Dendritic cell treated with granulocyte-macrophage colony-stimulating factor and Interleukin-4, amounts not matched to agents 40 ng/mL and 50 ng/mL, for 4 days (primary cell): ENCODE results near the gene SCN9A.

Experiments
- H3K27ac Mint-ChIP-seq: one replicate; pipeline ENCODE4 v1.8.0; 2022; ENCODE audit warnings: mild to moderate bottlenecking, mixed read lengths
- H3K27me3 Mint-ChIP-seq: one replicate; pipeline ENCODE4 v1.8.0; 2022; ENCODE audit warnings: mild to moderate bottlenecking, mixed read lengths
- H3K36me3 Mint-ChIP-seq: one replicate; pipeline ENCODE4 v1.8.0; 2022; ENCODE audit warnings: low read depth, mixed read lengths
- H3K4me1 Mint-ChIP-seq: one replicate; pipeline ENCODE4 v1.8.0; 2022; ENCODE audit warnings: low read depth, mixed read lengths
- H3K4me3 Mint-ChIP-seq: one replicate; pipeline ENCODE4 v1.8.0; 2022; ENCODE audit warnings: mild to moderate bottlenecking, moderate library complexity, mixed read lengths
- H3K9me3 Mint-ChIP-seq: one replicate; pipeline ENCODE4 v1.8.0; 2022; ENCODE audit warnings: mixed read lengths
- intact Hi-C: fragments of 100-400 bp; cut with micrococcal nuclease; formaldehyde crosslinking; loops from one replicate; pipeline ENCODE4 v1.15.0; 2022

Gene SCN9A

GRCh38 chr2:166393008-166393407, 17.3 kb upstream of the SCN9A start:
- Mint-ChIP-seq H3K27me3 (no peaks in the 10 kb centered on the region), H3K4me3 (no peak overlapping the region), H3K9me3 (no peaks in the 10 kb centered on the region), H3K4me1 (peaks cover 7% of the 10 kb centered on the region), H3K36me3 (no peaks in the 10 kb centered on the region), H3K27ac (no peak overlapping the region)
- intact Hi-C loops = no loop called here

- intact Hi-C loops = no loop called here
- Mint-ChIP-seq H3K4me3 (no peak overlapping the region), H3K9me3 (no peaks in the 10 kb centered on the region), H3K27me3 (no peaks in the 10 kb centered on the region), H3K36me3 (no peaks in the 10 kb centered on the region), H3K4me1 (peaks cover 20% of the 10 kb centered on the region), H3K27ac (peak overlapping the region; percentile 45)
These were observed 12.8 kb upstream of the SCN9A start for GRCh38 chr2:166388481-166389070.

GRCh38 chr2:166385313-166385712, 9.6 kb upstream of the SCN9A start:
- H3K27me3 Mint-ChIP-seq = peaks cover 3% of the 10 kb centered on the region
- H3K4me3 Mint-ChIP-seq = no peak overlapping the region
- intact Hi-C loops = no loop called here
- H3K36me3 Mint-ChIP-seq = no peaks in the 10 kb centered on the region
- H3K27ac Mint-ChIP-seq = no peak overlapping the region
- no peaks in the 10 kb centered on the region for H3K9me3 Mint-ChIP-seq
- H3K4me1 Mint-ChIP-seq = peaks cover 20% of the 10 kb centered on the region

GRCh38 chr2:166384774-166385173, 9.0 kb upstream of the SCN9A start:
- H3K27me3 Mint-ChIP-seq = peaks cover 7% of the 10 kb centered on the region
- no peaks in the 10 kb centered on the region for H3K9me3 Mint-ChIP-seq
- intact Hi-C loops = loop anchor here (1.0 kb wide), 1 partner anchor 23 kb away; no protein-coding TSS in a partner anchor
- H3K4me1 Mint-ChIP-seq = peaks cover 20% of the 10 kb centered on the region
- no peak overlapping the region for H3K4me3 Mint-ChIP-seq
- H3K27ac Mint-ChIP-seq = no peak overlapping the region
- no peaks in the 10 kb centered on the region for H3K36me3 Mint-ChIP-seq

- no peak overlapping the region for H3K27ac Mint-ChIP-seq
These were observed 6.7 kb upstream of the SCN9A start for GRCh38 chr2:166382448-166382847.

GRCh38 chr2:166380615-166381014, 4.9 kb upstream of the SCN9A start:
- intact Hi-C loops = no loop called here
- peaks cover 20% of the 10 kb centered on the region for H3K27me3 Mint-ChIP-seq
- peaks cover 6% of the 10 kb centered on the region for H3K36me3 Mint-ChIP-seq
- H3K27ac Mint-ChIP-seq = no peak overlapping the region
- H3K4me3 Mint-ChIP-seq = no peak overlapping the region
- no peaks in the 10 kb centered on the region for H3K9me3 Mint-ChIP-seq
- peaks cover 6% of the 10 kb centered on the region for H3K4me1 Mint-ChIP-seq

More at GRCh38 chr2:166382448-166382847, 6.7 kb upstream of the SCN9A start:
- H3K4me1 Mint-ChIP-seq = peaks cover 7% of the 10 kb centered on the region
- H3K4me3 Mint-ChIP-seq = no peak overlapping the region
- no peaks in the 10 kb centered on the region for H3K36me3 Mint-ChIP-seq
- H3K27me3 Mint-ChIP-seq = peaks cover 12% of the 10 kb centered on the region
- intact Hi-C loops = no loop called here
- H3K9me3 Mint-ChIP-seq = no peaks in the 10 kb centered on the region

GRCh38 chr2:166376873-166377272, 1.1 kb upstream of the SCN9A start:
- H3K4me1 Mint-ChIP-seq = peaks cover 24% of the 10 kb centered on the region
- H3K27me3 Mint-ChIP-seq = peaks cover 23% of the 10 kb centered on the region
- H3K36me3 Mint-ChIP-seq = peaks cover 17% of the 10 kb centered on the region
- intact Hi-C loops = no loop called here
- no peak overlapping the region for H3K4me3 Mint-ChIP-seq
- H3K9me3 Mint-ChIP-seq = no peaks in the 10 kb centered on the region
- H3K27ac Mint-ChIP-seq = peak overlapping the region; percentile 77

GRCh38 chr2:166376488-166376828, 714 bp upstream of the SCN9A start:
- Mint-ChIP-seq H3K4me3 (peak overlapping the region; percentile 82), H3K36me3 (peaks cover 17% of the 10 kb centered on the region), H3K27me3 (peaks cover 23% of the 10 kb centered on the region), H3K4me1 (peaks cover 24% of the 10 kb centered on the region), H3K9me3 (no peaks in the 10 kb centered on the region), H3K27ac (peak overlapping the region; percentile 77)
- intact Hi-C loops = no loop called here

GRCh38 chr2:166375195-166375735, 479 bp downstream of the SCN9A start:
- intact Hi-C loops = no loop called here
- peaks cover 17% of the 10 kb centered on the region for H3K36me3 Mint-ChIP-seq
- H3K27ac Mint-ChIP-seq = peak overlapping the region; percentile 77
- H3K9me3 Mint-ChIP-seq = no peaks in the 10 kb centered on the region
- peaks cover 20% of the 10 kb centered on the region for H3K27me3 Mint-ChIP-seq
- H3K4me1 Mint-ChIP-seq = peaks cover 24% of the 10 kb centered on the region
- peak overlapping the region; percentile 82 for H3K4me3 Mint-ChIP-seq

- intact Hi-C loops = no loop called here
These were observed 1.8 kb downstream of the SCN9A start for GRCh38 chr2:166373951-166374350.

GRCh38 chr2:166373539-166373938, 2.2 kb downstream of the SCN9A start:
- Mint-ChIP-seq H3K27ac (peak overlapping the region; percentile 5), H3K4me1 (peaks cover 24% of the 10 kb centered on the region), H3K36me3 (peaks cover 17% of the 10 kb centered on the region), H3K27me3 (peaks cover 16% of the 10 kb centered on the region), H3K9me3 (no peaks in the 10 kb centered on the region), H3K4me3 (peak overlapping the region; percentile 47)
- intact Hi-C loops = no loop called here

More at GRCh38 chr2:166373951-166374350, 1.8 kb downstream of the SCN9A start:
- Mint-ChIP-seq H3K4me3 (peak overlapping the region; percentile 39), H3K4me1 (peaks cover 24% of the 10 kb centered on the region), H3K27ac (no peak overlapping the region), H3K36me3 (peaks cover 17% of the 10 kb centered on the region), H3K27me3 (peaks cover 16% of the 10 kb centered on the region), H3K9me3 (no peaks in the 10 kb centered on the region)

GRCh38 chr2:166373105-166373504, 2.6 kb downstream of the SCN9A start:
- Mint-ChIP-seq H3K4me1 (peaks cover 24% of the 10 kb centered on the region), H3K9me3 (no peaks in the 10 kb centered on the region), H3K36me3 (peaks cover 17% of the 10 kb centered on the region), H3K27ac (peak overlapping the region; percentile 5), H3K27me3 (peaks cover 14% of the 10 kb centered on the region), H3K4me3 (peak overlapping the region; percentile 47)
- intact Hi-C loops = no loop called here

GRCh38 chr2:166372046-166372445, 3.7 kb downstream of the SCN9A start:
- peaks cover 11% of the 10 kb centered on the region for H3K27me3 Mint-ChIP-seq

GRCh38 chr2:166365803-166366420, 9.8 kb downstream of the SCN9A start:
- no peaks in the 10 kb centered on the region for H3K9me3 Mint-ChIP-seq
- intact Hi-C loops = no loop called here

More at GRCh38 chr2:166372046-166372445, 3.7 kb downstream of the SCN9A start:
- Mint-ChIP-seq H3K36me3 (peaks cover 21% of the 10 kb centered on the region), H3K4me3 (no peak overlapping the region), H3K4me1 (peaks cover 28% of the 10 kb centered on the region), H3K27ac (no peak overlapping the region), H3K9me3 (no peaks in the 10 kb centered on the region)
- intact Hi-C loops = no loop called here

More at GRCh38 chr2:166365803-166366420, 9.8 kb downstream of the SCN9A start:
- H3K4me1 Mint-ChIP-seq = peaks cover 42% of the 10 kb centered on the region
- no peaks in the 10 kb centered on the region for H3K27me3 Mint-ChIP-seq
- H3K4me3 Mint-ChIP-seq = no peak overlapping the region
- H3K36me3 Mint-ChIP-seq = peaks cover 7% of the 10 kb centered on the region
- peak overlapping the region; percentile 33 for H3K27ac Mint-ChIP-seq
